ENCODE measurements around the gene ESYT1.

The ESYT1 gene

DNA sequence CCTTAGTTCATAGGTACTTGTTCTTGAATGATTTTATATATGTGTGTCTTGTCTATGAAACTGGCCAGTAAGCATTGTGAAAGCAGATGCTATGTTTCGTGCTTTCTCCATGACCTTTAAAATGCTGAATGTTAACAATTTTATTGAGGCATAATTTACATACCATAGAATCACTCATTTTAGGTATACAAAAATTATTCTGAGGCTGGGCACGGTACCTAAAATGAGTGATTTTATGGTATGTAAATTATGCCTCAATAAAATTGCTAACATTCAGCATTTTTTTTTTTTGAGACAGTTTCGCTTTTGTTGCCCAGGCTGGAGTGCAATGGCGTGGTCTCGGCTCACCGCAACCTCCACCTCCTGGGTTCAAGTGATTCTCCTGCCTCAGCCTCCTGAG is 6.8 kb downstream of the ESYT1 start:
- Histone ChIP-seq H3K36me3 (ENCODE audit: control insufficient read depth, low read depth, low read length) (peaks cover 70% of the 10 kb centered on the region), H3K9me3 (ENCODE audit: control insufficient read depth, low read depth, low read length) (no peaks in the 10 kb centered on the region), H3K4me1 (ENCODE audit: control insufficient read depth, low read depth, low read length) (no peaks in the 10 kb centered on the region), H3K27me3 (ENCODE audit: control insufficient read depth, insufficient read depth, low read length) (no peaks in the 10 kb centered on the region), H3K4me3 (ENCODE audit: low read length) (no peak overlapping the region), H3K9ac (ENCODE audit: low read length) (no peak overlapping the region), H3K27ac (ENCODE audit: low read length) (no peak overlapping the region)

DNA sequence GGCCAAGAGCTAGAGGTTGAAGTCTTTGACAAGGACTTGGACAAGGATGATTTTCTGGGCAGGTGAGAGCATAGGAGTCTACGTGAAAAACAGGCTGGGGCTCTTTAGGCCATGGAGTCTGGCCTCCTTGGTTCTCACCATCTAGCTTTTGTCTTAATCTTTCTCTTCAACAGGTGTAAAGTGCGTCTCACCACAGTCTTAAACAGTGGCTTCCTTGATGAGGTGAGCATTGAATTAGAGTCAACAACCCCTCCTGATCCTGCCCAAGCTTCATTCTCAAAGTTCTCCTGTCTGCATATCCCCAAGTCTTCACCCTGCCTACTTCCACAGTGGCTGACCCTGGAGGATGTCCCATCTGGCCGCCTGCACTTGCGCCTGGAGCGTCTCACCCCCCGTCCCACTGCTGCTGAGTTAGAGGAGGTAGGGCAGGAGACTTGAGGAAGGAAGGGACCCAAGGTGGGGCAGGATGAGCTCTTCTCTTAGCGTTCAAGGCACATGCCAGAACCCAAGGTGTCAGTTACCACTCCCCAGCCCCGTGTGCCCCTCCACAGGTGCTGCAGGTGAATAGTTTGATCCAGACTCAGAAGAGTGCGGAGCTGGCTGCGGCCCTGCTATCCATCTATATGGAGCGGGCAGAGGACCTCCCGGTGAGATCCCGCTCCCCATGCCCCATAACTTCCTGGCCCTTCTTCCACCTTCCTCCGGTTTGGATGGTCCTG is 9.9 kb downstream of the ESYT1 start:
- H3K4me3 ChIP-seq (ENCODE audit: low read length), result no peak overlapping the region
- H3K9ac ChIP-seq (ENCODE audit: low read length), result no peak overlapping the region
- no peaks in the 10 kb centered on the region for H3K9me3 ChIP-seq (ENCODE audit: control insufficient read depth, low read depth, low read length)
- H3K27ac ChIP-seq (ENCODE audit: low read length), result no peak overlapping the region
- no peaks in the 10 kb centered on the region for H3K27me3 ChIP-seq (ENCODE audit: control insufficient read depth, insufficient read depth, low read length)
- H3K4me1 ChIP-seq (ENCODE audit: control insufficient read depth, low read depth, low read length), result no peaks in the 10 kb centered on the region
- peaks cover 69% of the 10 kb centered on the region for H3K36me3 ChIP-seq (ENCODE audit: control insufficient read depth, low read depth, low read length)

DNA sequence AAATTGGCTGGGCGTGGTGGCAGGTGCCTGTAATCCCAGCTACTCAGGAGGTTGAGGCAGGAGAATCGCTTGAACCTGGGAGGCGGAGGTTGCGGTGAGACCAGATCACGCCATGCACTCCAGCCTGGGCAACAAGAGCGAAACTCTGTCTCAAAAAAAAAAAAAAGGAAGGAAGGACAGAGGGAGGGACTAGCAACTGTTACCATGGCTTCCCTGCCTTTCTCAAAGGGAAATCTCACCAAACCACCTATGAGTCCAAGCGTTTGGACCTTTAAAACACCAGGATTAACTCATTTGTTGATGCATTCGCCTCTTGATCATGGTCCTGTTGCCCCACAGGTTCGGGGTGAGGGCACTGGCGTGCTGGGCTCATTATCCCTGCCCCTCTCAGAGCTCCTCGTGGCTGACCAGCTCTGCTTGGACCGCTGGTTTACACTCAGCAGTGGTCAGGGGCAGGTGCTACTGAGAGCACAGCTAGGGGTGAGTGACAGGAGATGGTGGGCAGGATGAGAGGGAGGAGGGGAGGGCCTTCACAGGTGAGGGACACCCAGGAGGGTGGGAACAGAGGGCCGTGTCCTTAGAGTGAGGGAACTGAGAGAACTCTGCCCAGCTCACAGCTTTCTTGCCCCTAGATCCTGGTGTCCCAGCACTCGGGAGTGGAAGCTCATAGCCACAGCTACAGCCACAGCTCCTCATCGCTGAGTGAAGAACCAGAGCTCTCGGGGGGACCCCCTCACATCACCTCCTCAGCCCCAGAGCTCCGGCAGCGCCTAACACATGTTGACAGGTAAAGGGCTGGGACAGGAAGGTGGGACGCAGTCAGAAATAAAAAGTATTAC is 14.1 kb downstream of the ESYT1 start:
- H3K4me1 ChIP-seq (ENCODE audit: control insufficient read depth, low read depth, low read length), result no peaks in the 10 kb centered on the region
- no peaks in the 10 kb centered on the region for H3K27me3 ChIP-seq (ENCODE audit: control insufficient read depth, insufficient read depth, low read length)
- H3K36me3 ChIP-seq (ENCODE audit: control insufficient read depth, low read depth, low read length), result peaks cover 63% of the 10 kb centered on the region
- H3K9ac ChIP-seq (ENCODE audit: low read length), result no peak overlapping the region
- no peak overlapping the region for H3K27ac ChIP-seq (ENCODE audit: low read length)
- H3K9me3 ChIP-seq (ENCODE audit: control insufficient read depth, low read depth, low read length), result no peaks in the 10 kb centered on the region
- no peak overlapping the region for H3K4me3 ChIP-seq (ENCODE audit: low read length)

DNA sequence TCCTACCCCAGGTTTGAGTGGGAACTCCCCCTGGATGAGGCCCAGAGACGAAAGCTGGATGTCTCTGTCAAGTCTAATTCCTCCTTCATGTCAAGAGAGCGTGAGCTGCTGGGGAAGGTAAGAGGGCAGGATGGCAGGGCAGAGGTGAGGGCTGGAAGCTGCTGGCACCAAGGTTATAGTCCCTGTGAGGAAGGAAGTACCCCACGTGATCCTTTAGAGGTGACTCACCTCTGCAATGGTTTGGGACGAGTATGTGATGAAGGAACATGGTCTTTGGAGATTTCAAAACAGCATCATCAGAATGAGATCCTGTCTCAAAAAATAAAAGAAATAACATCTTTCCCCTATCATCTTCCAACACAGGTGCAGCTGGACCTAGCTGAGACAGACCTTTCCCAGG is 15.2 kb downstream of the ESYT1 start:
- no peak overlapping the region for H3K27ac ChIP-seq (ENCODE audit: low read length)
- H3K4me1 ChIP-seq (ENCODE audit: control insufficient read depth, low read depth, low read length), result no peaks in the 10 kb centered on the region
- no peaks in the 10 kb centered on the region for H3K27me3 ChIP-seq (ENCODE audit: control insufficient read depth, insufficient read depth, low read length)
- H3K36me3 ChIP-seq (ENCODE audit: control insufficient read depth, low read depth, low read length), result peaks cover 52% of the 10 kb centered on the region
- H3K9ac ChIP-seq (ENCODE audit: low read length), result no peak overlapping the region
- no peaks in the 10 kb centered on the region for H3K9me3 ChIP-seq (ENCODE audit: control insufficient read depth, low read depth, low read length)
- H3K4me3 ChIP-seq (ENCODE audit: low read length), result no peak overlapping the region

DNA sequence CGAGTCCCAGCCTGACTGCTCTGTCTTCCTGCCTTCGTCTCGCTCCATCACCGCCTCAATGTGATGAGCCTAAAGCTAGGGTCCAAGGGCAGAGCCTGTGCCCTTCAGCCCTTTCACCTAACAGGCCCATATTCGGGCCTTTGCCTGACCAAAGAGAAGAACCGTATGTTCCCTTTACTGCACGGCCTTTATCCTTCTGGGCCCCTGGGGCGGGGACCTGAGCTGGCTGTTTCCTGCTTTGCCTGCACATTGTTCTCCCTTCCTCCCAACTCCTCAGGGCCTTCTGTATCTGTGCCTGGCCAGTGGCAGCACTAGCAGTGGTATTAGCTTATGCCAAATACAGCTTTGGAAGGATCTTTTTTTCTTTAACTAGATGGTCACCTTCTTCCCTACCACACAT is 15.8 kb downstream of the ESYT1 start:
- Histone ChIP-seq H3K9ac (ENCODE audit: low read length) (no peak overlapping the region), H3K27me3 (ENCODE audit: control insufficient read depth, insufficient read depth, low read length) (no peaks in the 10 kb centered on the region), H3K36me3 (ENCODE audit: control insufficient read depth, low read depth, low read length) (peaks cover 46% of the 10 kb centered on the region)

DNA sequence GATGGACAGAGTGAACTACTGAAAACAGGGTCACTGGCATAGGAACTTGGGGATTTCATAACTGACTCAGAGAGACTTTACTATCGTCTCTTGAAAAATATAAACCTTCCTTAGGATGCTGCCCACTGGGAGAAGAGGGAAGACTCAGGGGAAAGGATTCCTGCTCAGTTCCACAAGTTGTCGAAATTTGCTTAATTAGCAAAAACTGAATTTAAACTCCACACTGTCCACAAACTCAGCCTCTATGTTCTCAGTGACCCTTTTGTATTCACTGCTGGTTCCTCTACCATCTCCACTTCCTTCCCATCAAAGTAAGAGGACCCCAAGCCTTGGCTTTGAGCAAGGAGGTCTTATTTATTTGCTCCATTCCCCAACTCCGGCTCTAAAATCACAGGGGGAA is 17.1 kb downstream of the ESYT1 start:
- H3K9ac ChIP-seq (ENCODE audit: low read length), result no peak overlapping the region
- H3K36me3 ChIP-seq (ENCODE audit: control insufficient read depth, low read depth, low read length), result peaks cover 36% of the 10 kb centered on the region
- H3K27me3 ChIP-seq (ENCODE audit: control insufficient read depth, insufficient read depth, low read length), result no peaks in the 10 kb centered on the region
- no peaks in the 10 kb centered on the region for H3K4me1 ChIP-seq (ENCODE audit: control insufficient read depth, low read depth, low read length)
- no peaks in the 10 kb centered on the region for H3K9me3 ChIP-seq (ENCODE audit: control insufficient read depth, low read depth, low read length)
- H3K27ac ChIP-seq (ENCODE audit: low read length), result no peak overlapping the region
- H3K4me3 ChIP-seq (ENCODE audit: low read length), result no peak overlapping the region

More for the DNA sequence above, 15.8 kb downstream of the ESYT1 start:
- Histone ChIP-seq H3K4me1 (ENCODE audit: control insufficient read depth, low read depth, low read length) (no peaks in the 10 kb centered on the region), H3K27ac (ENCODE audit: low read length) (no peak overlapping the region), H3K9me3 (ENCODE audit: control insufficient read depth, low read depth, low read length) (no peaks in the 10 kb centered on the region), H3K4me3 (ENCODE audit: low read length) (no peak overlapping the region)

DNA sequence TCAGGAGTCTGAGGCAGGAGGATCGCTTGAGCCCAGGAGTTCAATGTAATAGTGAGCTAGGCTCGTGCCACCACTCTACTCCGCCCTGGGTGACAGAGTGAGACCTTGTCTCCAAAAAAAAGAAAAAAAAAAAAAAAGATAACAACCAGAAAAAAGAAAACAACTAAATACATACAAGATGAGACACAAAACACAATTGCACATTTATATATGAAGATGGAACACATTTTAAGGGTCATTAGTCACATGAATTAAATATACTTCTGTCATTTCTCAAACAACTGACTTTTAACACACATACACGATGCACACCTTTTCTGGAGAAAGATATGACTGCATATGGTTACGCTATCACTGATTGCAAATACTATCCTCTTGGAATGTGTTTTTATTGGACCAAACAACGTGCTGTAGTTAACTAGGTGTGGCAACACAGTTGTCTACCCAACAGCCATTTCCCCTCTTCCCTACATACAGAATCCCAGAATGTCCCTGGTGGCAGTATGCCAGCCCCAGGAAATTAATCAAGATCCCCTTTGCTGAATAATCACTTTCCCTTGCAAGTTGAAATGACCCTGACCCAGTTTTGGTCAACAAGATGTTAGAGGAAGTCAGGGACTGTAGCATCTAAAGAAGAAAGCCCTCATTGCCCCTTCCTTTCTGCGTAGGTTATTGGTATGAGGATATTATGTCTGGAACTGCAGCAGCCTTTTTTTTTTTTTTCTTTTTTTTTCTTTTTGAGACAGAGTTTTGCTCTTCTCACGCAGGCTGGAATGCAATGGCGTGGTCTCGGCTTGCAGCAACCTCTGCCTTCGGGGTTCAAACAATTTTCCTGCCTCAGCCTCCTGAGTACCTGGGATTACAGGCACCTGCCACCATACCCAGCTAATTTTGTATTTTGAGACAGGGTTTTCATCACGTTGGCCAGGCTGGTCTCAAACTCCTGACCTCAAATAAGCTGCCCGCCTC is 18.7 kb downstream of the ESYT1 start:
- Histone ChIP-seq H3K36me3 (ENCODE audit: control insufficient read depth, low read depth, low read length) (peaks cover 27% of the 10 kb centered on the region), H3K4me3 (ENCODE audit: low read length) (no peak overlapping the region), H3K27ac (ENCODE audit: low read length) (no peak overlapping the region), H3K27me3 (ENCODE audit: control insufficient read depth, insufficient read depth, low read length) (no peaks in the 10 kb centered on the region), H3K9ac (ENCODE audit: low read length) (no peak overlapping the region), H3K9me3 (ENCODE audit: control insufficient read depth, low read depth, low read length) (no peaks in the 10 kb centered on the region), H3K4me1 (ENCODE audit: control insufficient read depth, low read depth, low read length) (no peaks in the 10 kb centered on the region)

DNA sequence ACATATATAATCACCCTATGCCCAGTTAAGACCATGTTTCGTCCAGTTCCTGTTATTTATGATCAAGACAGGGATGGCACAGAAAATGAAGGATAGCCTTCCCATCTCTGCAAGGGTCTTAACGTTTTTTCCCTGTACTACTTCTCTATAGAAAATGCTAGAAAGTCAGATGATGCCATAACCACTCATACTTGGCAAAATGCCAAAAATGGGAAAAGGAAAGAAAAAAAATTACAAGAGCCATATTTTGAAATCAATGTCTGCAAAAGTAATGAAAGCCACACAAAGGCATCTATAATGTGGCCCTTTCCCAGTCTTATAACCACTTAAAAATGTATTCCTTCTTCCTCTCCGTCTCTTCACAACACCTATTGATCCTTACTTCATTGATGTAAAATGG is 22.5 kb downstream of the ESYT1 start:
- Histone ChIP-seq H3K27me3 (ENCODE audit: control insufficient read depth, insufficient read depth, low read length) (no peaks in the 10 kb centered on the region), H3K4me1 (ENCODE audit: control insufficient read depth, low read depth, low read length) (peaks cover 5% of the 10 kb centered on the region), H3K9me3 (ENCODE audit: control insufficient read depth, low read depth, low read length) (no peaks in the 10 kb centered on the region), H3K27ac (ENCODE audit: low read length) (no peak overlapping the region), H3K4me3 (ENCODE audit: low read length) (no peak overlapping the region), H3K36me3 (ENCODE audit: control insufficient read depth, low read depth, low read length) (peaks cover 10% of the 10 kb centered on the region), H3K9ac (ENCODE audit: low read length) (no peak overlapping the region)

DNA sequence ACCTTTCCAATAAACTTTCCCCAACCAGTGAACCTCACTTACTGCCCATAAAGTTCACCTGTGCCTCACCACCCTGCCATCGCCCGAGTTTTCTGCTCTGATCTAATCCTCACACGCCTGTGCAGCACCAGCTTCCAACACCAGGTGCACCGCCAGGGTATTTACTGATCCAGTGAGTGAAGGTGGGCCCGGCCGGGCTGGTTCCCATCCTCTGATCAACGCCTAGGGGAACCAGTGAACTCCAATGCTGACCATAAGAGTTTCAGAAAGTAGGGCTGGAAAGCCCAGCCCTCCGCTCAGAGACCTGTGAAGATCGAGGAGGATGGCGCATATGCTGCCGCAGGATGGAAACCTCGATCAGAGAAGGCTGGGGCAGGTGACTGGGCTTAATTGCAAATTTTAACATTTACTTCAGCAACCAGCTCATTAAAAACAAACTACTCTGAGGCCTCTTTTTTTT is 23.6 kb downstream of the ESYT1 start:
- H3K27ac ChIP-seq (ENCODE audit: low read length), result peak overlapping the region; percentile 1
- peak overlapping the region; percentile 78 for H3K4me3 ChIP-seq (ENCODE audit: low read length)
- H3K9me3 ChIP-seq (ENCODE audit: control insufficient read depth, low read depth, low read length), result no peaks in the 10 kb centered on the region
- H3K36me3 ChIP-seq (ENCODE audit: control insufficient read depth, low read depth, low read length), result peaks cover 12% of the 10 kb centered on the region
- peak overlapping the region; percentile 85 for H3K9ac ChIP-seq (ENCODE audit: low read length)
- peaks cover 5% of the 10 kb centered on the region for H3K4me1 ChIP-seq (ENCODE audit: control insufficient read depth, low read depth, low read length)
- no peaks in the 10 kb centered on the region for H3K27me3 ChIP-seq (ENCODE audit: control insufficient read depth, insufficient read depth, low read length)

DNA sequence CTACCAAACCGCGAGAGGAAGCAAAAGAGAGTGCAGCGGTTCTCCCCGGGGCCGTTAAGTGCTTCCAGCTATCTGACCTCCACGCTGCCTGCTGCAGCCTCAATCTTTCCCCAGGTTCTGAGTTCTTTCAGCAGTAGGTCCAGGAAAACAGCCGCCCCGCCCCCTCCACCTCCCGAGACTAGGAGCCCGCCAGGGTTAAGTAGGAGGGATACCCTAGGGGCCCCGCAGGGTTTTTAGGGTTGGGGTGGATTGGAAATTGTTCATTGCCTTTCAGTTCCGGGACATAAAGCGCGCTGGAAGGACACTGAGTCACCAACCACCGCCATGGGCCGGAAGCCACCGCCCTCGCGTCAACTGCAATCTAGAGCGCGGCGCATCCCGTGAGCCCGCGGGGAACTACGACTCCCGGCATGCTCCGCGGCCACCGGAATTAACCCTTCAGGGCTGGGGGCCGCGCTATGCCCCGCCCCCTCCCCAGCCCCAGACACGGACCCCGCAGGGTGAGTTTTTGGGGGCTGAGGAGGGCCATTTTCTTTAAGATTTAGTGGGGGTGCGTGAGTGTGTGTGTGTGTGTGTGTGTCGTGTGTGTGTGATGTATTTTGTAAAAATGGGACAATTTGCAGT is 24.2 kb downstream of the ESYT1 start, which contains the start of gene MYL6B:
MYL6B (plus strand) TSS at position 456 of the 624 bp plus-strand sequence. CDS start 1,332 bp downstream, outside the sequence.
- H3K9ac ChIP-seq (ENCODE audit: low read length), result peak within 1 kb of the TSS; percentile 85

More for the DNA sequence above, 24.2 kb downstream of the ESYT1 start, which contains the start of gene MYL6B:
- Histone ChIP-seq H3K36me3 (ENCODE audit: control insufficient read depth, low read depth, low read length) (peaks cover 12% of the 10 kb centered on the region), H3K4me3 (ENCODE audit: low read length) (peak within 1 kb of the TSS; percentile 78), H3K9me3 (ENCODE audit: control insufficient read depth, low read depth, low read length) (no peaks in the 10 kb centered on the region), H3K27me3 (ENCODE audit: control insufficient read depth, insufficient read depth, low read length) (no peaks in the 10 kb centered on the region), H3K4me1 (ENCODE audit: control insufficient read depth, low read depth, low read length) (peaks cover 5% of the 10 kb centered on the region), H3K27ac (ENCODE audit: low read length) (peak within 1 kb of the TSS; percentile 9)

Measured in iPS-18a (cell line).